Esophagus squamous epithelium (tissue), 4 donors: ENCODE measurements around the gene RPH3AL.

Experiments used
- POLR2A ChIP-seq, 4 donors: fragments of 450-650 bp; IDR thresholded peaks; one replicate each; pipeline ENCODE4 v1.6.1; 2017; ENCODE audit warnings: antibody characterized with exemption in 4 of 4, mild to moderate bottlenecking in 4 of 4, moderate library complexity in 3 of 4
- TF ChIP-seq, protein P1 (sequence below), 6 experiments: fragments of 450-650 bp in 4 of 6; fragments of 200-600 bp in 2 of 6; sonication (generic) in 2 of 6; IDR thresholded peaks; one replicate each; pipeline ENCODE4 v1.5.1; 2016 to 2019; ENCODE audit warnings: antibody characterized with exemption in 6 of 6, mild to moderate bottlenecking in 4 of 6, moderate library complexity in 4 of 6

DNA sequence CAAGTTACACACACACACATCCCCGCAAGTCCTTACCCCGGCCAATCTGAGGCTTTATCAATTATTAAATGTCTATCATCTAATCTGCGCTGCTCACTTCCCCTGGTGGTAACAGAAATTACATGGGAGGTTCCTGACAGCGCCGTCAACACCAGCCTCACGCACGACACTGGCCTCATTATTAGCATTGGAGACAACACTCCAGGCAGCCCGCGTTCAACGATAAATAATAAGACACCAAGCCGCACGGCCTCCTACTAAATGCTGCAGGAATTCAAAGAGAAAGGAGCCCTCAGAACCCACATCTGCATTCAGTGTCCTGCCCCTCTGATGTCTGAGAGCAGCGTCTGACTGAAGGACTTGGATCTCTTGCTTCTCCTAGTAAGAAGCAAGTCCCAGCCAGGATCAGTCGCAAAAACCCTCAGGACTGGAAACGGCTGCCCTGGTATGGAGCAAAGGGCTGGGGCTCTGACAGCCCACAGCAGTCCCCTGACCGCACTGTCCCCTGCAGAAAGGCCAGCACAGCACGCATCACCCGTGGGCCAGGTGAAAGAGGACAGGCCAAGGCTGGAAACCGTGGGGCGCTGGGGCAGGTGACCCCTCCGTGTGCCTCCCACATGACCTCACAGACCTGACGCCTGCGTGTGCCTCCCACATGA is 7.6 kb upstream of the RPH3AL start:
- TF ChIP-seq, protein P1, sequence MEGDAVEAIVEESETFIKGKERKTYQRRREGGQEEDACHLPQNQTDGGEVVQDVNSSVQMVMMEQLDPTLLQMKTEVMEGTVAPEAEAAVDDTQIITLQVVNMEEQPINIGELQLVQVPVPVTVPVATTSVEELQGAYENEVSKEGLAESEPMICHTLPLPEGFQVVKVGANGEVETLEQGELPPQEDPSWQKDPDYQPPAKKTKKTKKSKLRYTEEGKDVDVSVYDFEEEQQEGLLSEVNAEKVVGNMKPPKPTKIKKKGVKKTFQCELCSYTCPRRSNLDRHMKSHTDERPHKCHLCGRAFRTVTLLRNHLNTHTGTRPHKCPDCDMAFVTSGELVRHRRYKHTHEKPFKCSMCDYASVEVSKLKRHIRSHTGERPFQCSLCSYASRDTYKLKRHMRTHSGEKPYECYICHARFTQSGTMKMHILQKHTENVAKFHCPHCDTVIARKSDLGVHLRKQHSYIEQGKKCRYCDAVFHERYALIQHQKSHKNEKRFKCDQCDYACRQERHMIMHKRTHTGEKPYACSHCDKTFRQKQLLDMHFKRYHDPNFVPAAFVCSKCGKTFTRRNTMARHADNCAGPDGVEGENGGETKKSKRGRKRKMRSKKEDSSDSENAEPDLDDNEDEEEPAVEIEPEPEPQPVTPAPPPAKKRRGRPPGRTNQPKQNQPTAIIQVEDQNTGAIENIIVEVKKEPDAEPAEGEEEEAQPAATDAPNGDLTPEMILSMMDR (IDR thresholded peaks at IDR 0.05), result no peak
- no peak for TF ChIP-seq POLR2A (IDR thresholded peaks at IDR 0.05)
